GM23248 (cell line): ENCODE results near the gene PNPLA7.

Experiments used
- EZH2 ChIP-seq: fragments of 200-600 bp; sonication (generic); IDR thresholded peaks from 2 replicates; pipeline ENCODE4 v1.6.1; 2018; ENCODE audit warnings: antibody characterized with exemption, mild to moderate bottlenecking; ENCODE audit not compliant: insufficient read depth, poor library complexity, severe bottlenecking
- EZH2phosphoT487 ChIP-seq: fragments of 200-600 bp; sonication (generic); IDR thresholded peaks from 2 replicates; pipeline ENCODE4 v1.6.1; 2018; ENCODE audit warnings: antibody characterized with exemption, moderate library complexity, mild to moderate bottlenecking, low read depth; ENCODE audit not compliant: insufficient read depth

- TF ChIP-seq EZH2 (no peak), EZH2phosphoT487 (no peak)
Measured at GRCh38 chr9:137501457-137501856, 48.7 kb downstream of the PNPLA7 start.
